Uterus (tissue), 4 donors: ENCODE data around the gene ZNF385C. TPM values are rescaled to one million over a fixed set of nuclear protein-coding genes. Genes with fewer than 3 reads are reported as not detected.

Experiments used
- DNase-seq, 2 donors: peaks; one replicate each; pipeline ENCODE4 v3.0.0-alpha.2; 2019 to 2020
- H3K27ac ChIP-seq, 2 donors: fragments of 200-600 bp; sonication (generic); 1 replicate in 1 of 2; 2 replicates in 1 of 2; pipeline ENCODE4 v1.5.1; 2016 to 2018
- H3K27me3 ChIP-seq, 2 donors: fragments of 200-600 bp; sonication (generic); one replicate each; pipeline ENCODE4 v1.5.1; 2018 to 2019; ENCODE audit warnings: control low read depth in 1 of 2
- H3K36me3 ChIP-seq, 2 donors: fragments of 200-600 bp; sonication (generic); one replicate each; pipeline ENCODE4 v1.5.1; 2019; ENCODE audit warnings: control low read depth in 1 of 2
- H3K4me1 ChIP-seq, 2 donors: fragments of 200-600 bp; sonication (generic); one replicate each; pipeline ENCODE4 v1.5.1; 2018 to 2019; ENCODE audit warnings: control low read depth in 1 of 2
- H3K4me3 ChIP-seq, 2 donors: fragments of 200-600 bp; sonication (generic); 1 replicate in 1 of 2; 2 replicates in 1 of 2; pipeline ENCODE4 v1.5.1; 2018 to 2019; ENCODE audit warnings: mild to moderate bottlenecking in 1 of 2
- H3K9me3 ChIP-seq, 2 donors: fragments of 200-600 bp; sonication (generic); one replicate each; pipeline ENCODE4 v1.5.1; 2019; ENCODE audit warnings: control low read depth in 1 of 2
- POLR2A ChIP-seq, 2 donors: fragments of 450-650 bp; IDR thresholded peaks; one replicate each; pipeline ENCODE4 v1.6.1; 2016; ENCODE audit warnings: antibody characterized with exemption in 2 of 2, mild to moderate bottlenecking in 1 of 2, moderate library complexity in 1 of 2
- intact Hi-C: fragments of 100-400 bp; cut with DNase I; formaldehyde crosslinking; loops from one replicate; pipeline ENCODE4 v1.15.1; 2023; ENCODE audit warnings: low total_unique reads
- total RNA-seq, 4 donors: library from RNA; depleted of rRNA in 3 of 4; stranded (reverse); fragments of >200 nt in 3 of 4; gene quantifications; one replicate each; pipeline versions ENCODE4 v1.1.0 to v1.2.4, GENCODE V29; 2014 to 2023
- TF ChIP-seq, protein P1 (sequence below), 4 experiments: fragments of 200-600 bp in 2 of 4; fragments of 450-650 bp in 2 of 4; sonication (generic) in 2 of 4; IDR thresholded peaks; one replicate each; pipeline ENCODE4 v1.5.1; 2016 to 2019; ENCODE audit warnings: antibody characterized with exemption in 4 of 4, mild to moderate bottlenecking in 2 of 4, moderate library complexity in 1 of 4
- donor health status: DM: yes; HTN: yes; CAD: no.

ZNF385C gene
- total RNA-seq, 4 donors from 2014 or later: 0.48 to 1.0 TPM; not detected in 2

DNA sequence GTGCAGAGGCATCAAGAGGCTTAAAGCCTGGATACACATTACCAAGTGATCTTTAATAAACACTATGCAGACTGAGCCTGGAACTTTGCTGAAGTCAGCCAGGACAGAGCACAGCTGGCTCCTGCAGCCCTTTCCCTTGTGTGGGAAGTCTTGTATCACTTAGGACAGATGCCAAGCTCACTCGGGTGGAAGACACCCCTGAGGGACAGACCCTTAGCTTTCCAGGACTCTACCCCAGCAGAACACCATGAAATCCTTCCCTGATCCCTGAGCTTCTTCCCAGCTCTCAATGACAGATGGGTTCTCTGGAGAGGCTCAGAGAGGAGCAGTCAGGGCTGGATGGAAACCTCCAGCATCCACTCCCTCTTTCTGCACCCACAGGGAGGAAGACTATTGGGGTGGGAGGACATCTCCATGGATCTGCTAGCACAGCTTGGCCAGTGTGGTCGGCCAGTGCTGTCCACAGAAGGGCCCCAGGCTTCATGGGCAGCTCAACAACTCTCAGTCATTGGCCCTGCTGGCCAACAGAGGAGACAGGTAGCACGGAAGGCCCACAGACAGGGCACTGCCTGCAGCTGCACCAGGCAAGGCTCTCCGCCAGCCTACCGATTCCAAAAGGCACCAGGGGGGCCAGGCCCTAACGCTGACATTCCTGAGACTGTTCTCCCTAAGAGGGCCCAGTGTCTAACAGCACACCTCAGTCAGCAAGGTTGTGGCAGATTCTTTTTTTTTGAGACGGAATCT lies 40.6 kb upstream of the ZNF385C start:
- H3K36me3 ChIP-seq: no peaks in the 10 kb centered on the region
- H3K4me1 ChIP-seq: peaks cover 0 to 13% of the 10 kb centered on the region in 2 donors
- peak overlapping the region in 1 of 2 donors; percentile 18 for H3K27ac ChIP-seq
- no peaks in the 10 kb centered on the region for H3K27me3 ChIP-seq
- no peak overlapping the region for H3K4me3 ChIP-seq
- intact Hi-C loops: no loop called here
- no peak for DNase-seq
- TF ChIP-seq, protein P1, sequence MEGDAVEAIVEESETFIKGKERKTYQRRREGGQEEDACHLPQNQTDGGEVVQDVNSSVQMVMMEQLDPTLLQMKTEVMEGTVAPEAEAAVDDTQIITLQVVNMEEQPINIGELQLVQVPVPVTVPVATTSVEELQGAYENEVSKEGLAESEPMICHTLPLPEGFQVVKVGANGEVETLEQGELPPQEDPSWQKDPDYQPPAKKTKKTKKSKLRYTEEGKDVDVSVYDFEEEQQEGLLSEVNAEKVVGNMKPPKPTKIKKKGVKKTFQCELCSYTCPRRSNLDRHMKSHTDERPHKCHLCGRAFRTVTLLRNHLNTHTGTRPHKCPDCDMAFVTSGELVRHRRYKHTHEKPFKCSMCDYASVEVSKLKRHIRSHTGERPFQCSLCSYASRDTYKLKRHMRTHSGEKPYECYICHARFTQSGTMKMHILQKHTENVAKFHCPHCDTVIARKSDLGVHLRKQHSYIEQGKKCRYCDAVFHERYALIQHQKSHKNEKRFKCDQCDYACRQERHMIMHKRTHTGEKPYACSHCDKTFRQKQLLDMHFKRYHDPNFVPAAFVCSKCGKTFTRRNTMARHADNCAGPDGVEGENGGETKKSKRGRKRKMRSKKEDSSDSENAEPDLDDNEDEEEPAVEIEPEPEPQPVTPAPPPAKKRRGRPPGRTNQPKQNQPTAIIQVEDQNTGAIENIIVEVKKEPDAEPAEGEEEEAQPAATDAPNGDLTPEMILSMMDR (IDR thresholded peaks at IDR 0.05): no peak
- no peak for TF ChIP-seq POLR2A (IDR thresholded peaks at IDR 0.05)
- no peaks in the 10 kb centered on the region for H3K9me3 ChIP-seq

DNA sequence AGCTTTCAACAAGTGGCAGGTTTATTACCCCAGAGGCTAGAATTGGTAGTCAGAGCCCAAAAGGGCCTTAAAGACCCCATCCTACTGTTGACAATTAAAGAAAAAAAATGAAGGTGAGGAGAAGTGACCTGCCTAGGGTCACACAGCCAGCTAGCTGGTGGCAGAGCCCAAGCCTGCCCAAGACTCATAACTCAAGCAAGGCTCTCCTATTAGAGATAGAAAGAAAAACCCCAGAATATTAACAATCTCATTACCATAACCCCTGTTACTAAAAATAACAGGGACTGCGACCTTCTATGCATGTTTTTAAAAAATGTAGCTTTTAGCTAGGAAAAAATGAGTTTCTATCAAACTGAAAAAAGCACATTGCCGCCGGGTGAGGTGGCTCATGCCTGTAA lies 38.4 kb upstream of the ZNF385C start:
- Histone ChIP-seq H3K36me3 (no peaks in the 10 kb centered on the region), H3K9me3 (no peaks in the 10 kb centered on the region), H3K4me1 (peaks cover 0 to 13% of the 10 kb centered on the region in 2 donors), H3K4me3 (no peak overlapping the region), H3K27me3 (no peaks in the 10 kb centered on the region), H3K27ac (peak overlapping the region in 1 of 2 donors; percentile 69)
- DNase-seq: no peak
- intact Hi-C loops: no loop called here
- TF ChIP-seq POLR2A (IDR thresholded peaks at IDR 0.05): no peak
- TF ChIP-seq, protein P1 (IDR thresholded peaks at IDR 0.05): no peak

DNA sequence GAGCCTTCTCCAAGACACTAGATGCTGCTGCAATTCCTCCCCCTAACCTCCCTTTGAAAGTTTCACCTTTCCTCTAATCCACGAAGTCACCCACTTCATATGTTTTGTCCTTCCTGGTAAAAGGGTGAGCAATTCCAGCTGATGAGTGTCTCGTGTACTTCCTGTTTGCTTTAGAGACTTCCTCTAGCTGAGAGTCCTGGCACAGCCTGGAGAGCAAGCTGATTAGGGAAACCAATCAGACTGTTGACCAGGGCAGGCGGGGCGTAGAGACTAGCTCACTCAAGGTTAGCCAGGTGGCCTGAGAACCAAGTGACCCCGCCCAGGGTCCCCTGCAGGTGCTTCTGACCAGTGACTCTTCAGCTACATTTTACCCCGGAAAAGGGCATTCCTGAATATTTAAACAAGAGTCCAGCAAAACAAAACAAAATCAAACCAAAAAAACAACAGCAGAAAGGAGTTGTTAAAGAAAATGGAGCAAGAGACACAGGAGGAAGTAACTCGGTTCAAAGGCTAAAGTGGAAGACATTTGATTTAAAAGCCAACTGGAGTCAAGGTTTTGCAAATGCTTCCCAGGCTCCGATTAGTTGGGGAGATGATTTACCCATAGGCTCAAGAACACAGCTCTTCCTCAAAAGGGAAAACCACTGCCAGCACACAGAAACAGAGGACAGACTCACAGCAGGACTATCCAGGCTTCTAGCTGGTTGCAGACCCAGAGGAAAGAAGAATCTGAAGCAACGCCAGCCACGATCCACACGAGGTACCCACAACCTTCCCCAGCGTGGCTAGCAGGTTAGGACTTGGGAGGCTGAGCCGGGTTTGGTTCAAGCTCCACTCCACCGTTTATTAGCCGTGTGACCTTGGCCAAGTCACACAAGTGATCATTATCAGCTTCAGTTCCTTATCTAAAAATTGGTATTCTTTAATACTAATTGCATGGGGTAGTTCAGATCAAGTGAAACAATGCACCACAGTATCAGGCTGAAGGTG lies 37.7 kb upstream of the ZNF385C start:
- Histone ChIP-seq H3K36me3 (no peaks in the 10 kb centered on the region), H3K27me3 (no peaks in the 10 kb centered on the region), H3K4me3 (no peak overlapping the region), H3K4me1 (peaks cover 0 to 13% of the 10 kb centered on the region in 2 donors), H3K27ac (peak overlapping the region; percentile 15 to 69), H3K9me3 (no peaks in the 10 kb centered on the region)
- no peak for TF ChIP-seq POLR2A (IDR thresholded peaks at IDR 0.05)
- TF ChIP-seq, protein P1 (IDR thresholded peaks at IDR 0.05): no peak
- intact Hi-C loops: no loop called here
- peak in 1 of 2 donors; percentile 64 for DNase-seq

DNA sequence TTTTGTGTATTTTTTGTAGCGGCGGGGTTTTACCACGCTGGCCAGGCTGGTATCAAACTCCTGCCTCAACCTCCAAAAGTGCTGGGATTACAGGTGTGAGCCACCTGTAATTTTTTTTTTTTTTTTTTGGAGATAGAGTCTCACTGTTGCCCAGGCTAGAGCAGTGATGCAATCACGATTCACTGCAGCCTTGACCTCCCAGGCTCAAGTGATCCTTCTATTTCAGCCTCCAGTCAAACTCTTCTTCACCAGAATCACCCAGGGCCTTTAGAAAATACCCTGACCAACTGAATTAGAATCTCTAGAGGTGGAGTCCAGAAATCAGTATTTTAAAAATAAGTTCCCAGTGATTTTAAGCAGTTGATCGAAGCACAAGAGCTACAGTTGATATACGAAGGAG lies 36.9 kb upstream of the ZNF385C start:
- Histone ChIP-seq H3K27ac (peak overlapping the region; percentile 15 to 69), H3K4me3 (no peak overlapping the region), H3K9me3 (no peaks in the 10 kb centered on the region), H3K36me3 (no peaks in the 10 kb centered on the region), H3K27me3 (no peaks in the 10 kb centered on the region), H3K4me1 (peaks cover 0 to 10% of the 10 kb centered on the region in 2 donors)
- intact Hi-C loops: no loop called here
- TF ChIP-seq POLR2A (IDR thresholded peaks at IDR 0.05): no peak
- TF ChIP-seq, protein P1 (IDR thresholded peaks at IDR 0.05): no peak
- DNase-seq: no peak
